Common myeloid progenitor, CD34-positive (primary cell): ENCODE results near the gene GAB1.

Experiments
- CTCF ChIA-PET: fragments of 350-600 bp; sonication (Branson Sonifier 250); formaldehyde crosslinking; loops from one replicate; lab custom pipeline; 2021; ENCODE audit warnings: antibody characterized with exemption; lab: Charles Lee
- POLR2A ChIA-PET: fragments of 350-600 bp; sonication (Branson Sonifier 250); formaldehyde crosslinking; loops from one replicate; lab custom pipeline; 2021; ENCODE audit warnings: antibody characterized with exemption; lab: Charles Lee
- DNase-seq, 3 donors: peaks; one replicate each; pipeline versions ENCODE4 v3.0.0 to v3.0.0-alpha.2; 2013
- H3K27ac ChIP-seq, 2 experiments: 1 replicate in 1 of 2; 2 replicates in 1 of 2; pipeline ENCODE4 v1.7.0; 2013; ENCODE audit warnings: inconsistent platforms in 2 of 2, low read length in 2 of 2, mild to moderate bottlenecking in 2 of 2, low read depth in 1 of 2, moderate library complexity in 1 of 2; ENCODE audit not compliant: severe bottlenecking in 2 of 2, insufficient read depth in 1 of 2, poor library complexity in 1 of 2
- H3K27me3 ChIP-seq, 5 experiments: replicated peaks in 2 of 5; 1 replicate in 3 of 5; 2 replicates in 2 of 5; pipeline versions ENCODE4 v1.6.1 to v1.7.0; 2013; ENCODE audit warnings: low read length in 4 of 5, mild to moderate bottlenecking in 2 of 5, moderate library complexity in 2 of 5, inconsistent platforms in 1 of 5; ENCODE audit not compliant: insufficient read depth in 5 of 5, control insufficient read depth in 4 of 5
- H3K36me3 ChIP-seq, 4 experiments: 1 replicate in 2 of 4; 2 replicates in 2 of 4; pipeline versions ENCODE4 v1.6.1 to v1.7.0; 2013; ENCODE audit warnings: low read length in 3 of 4, control low read depth in 1 of 4, mild to moderate bottlenecking in 1 of 4; ENCODE audit not compliant: control insufficient read depth in 4 of 4, insufficient read depth in 4 of 4
- H3K4me1 ChIP-seq, 4 experiments: 1 replicate in 3 of 4; 2 replicates in 1 of 4; pipeline versions ENCODE4 v1.6.1 to v1.7.1; 2013; ENCODE audit warnings: low read length in 3 of 4, mild to moderate bottlenecking in 3 of 4, control low read depth in 1 of 4, inconsistent platforms in 1 of 4, moderate library complexity in 1 of 4; ENCODE audit not compliant: control insufficient read depth in 4 of 4, insufficient read depth in 4 of 4; ENCODE audit errors: control extremely low read depth in 1 of 4
- H3K4me3 ChIP-seq, 7 experiments: 1 replicate in 4 of 7; 2 replicates in 3 of 7; pipeline versions ENCODE4 v1.5.1 to v1.7.0; 2013; ENCODE audit warnings: mild to moderate bottlenecking in 7 of 7, low read length in 6 of 7, moderate library complexity in 6 of 7, inconsistent platforms in 2 of 7, low read depth in 2 of 7, control low read depth in 1 of 7; ENCODE audit not compliant: insufficient read depth in 4 of 7, control insufficient read depth in 1 of 7; ENCODE audit errors: extremely low read depth in 1 of 7
- H3K9me3 ChIP-seq, 5 experiments: 1 replicate in 4 of 5; 2 replicates in 1 of 5; pipeline versions ENCODE4 v1.6.1 to v1.7.1; 2013; ENCODE audit warnings: low read length in 4 of 5, mild to moderate bottlenecking in 2 of 5, inconsistent platforms in 1 of 5, low read depth in 1 of 5, moderate library complexity in 1 of 5; ENCODE audit not compliant: control insufficient read depth in 4 of 5, insufficient read depth in 2 of 5; ENCODE audit errors: control extremely low read depth in 1 of 5
- WGBS: methylation state at CpG from one replicate; pipeline ENCODE4 v1.1.5; 2013; ENCODE audit not compliant: insufficient coverage; 5-methylcytosine and 5-hydroxymethylcytosine counted together

Gene GAB1

GRCh38 chr4:143374255-143374654, 37.6 kb downstream of the GAB1 start:
- Histone ChIP-seq H3K36me3 (no peaks in the 10 kb centered on the region), H3K27me3 (no peaks in the 10 kb centered on the region), H3K9me3 (no peaks in the 10 kb centered on the region), H3K27ac (no peak overlapping the region), H3K4me1 (peaks cover 4 to 38% (median 19%) of the 10 kb centered on the region in 4 experiments), H3K4me3 (no peak overlapping the region)
- 100% methylated on average over 2 of the region's 3 CpGs for WGBS
- DNase-seq, result no peak
- CTCF ChIA-PET, result interaction anchor here (2.9 to 3.5 kb wide), 3 partner anchors 11 to 36 kb away, joined by 16 to 27 read pairs (median 22); partner anchors contain the start of gene GAB1
- POLR2A ChIA-PET, result no interaction called here

- Histone ChIP-seq H3K27me3 (no peaks in the 10 kb centered on the region), H3K27ac (no peak overlapping the region), H3K4me3 (no peak overlapping the region), H3K36me3 (no peaks in the 10 kb centered on the region), H3K4me1 (peaks cover 4 to 33% (median 15%) of the 10 kb centered on the region in 4 experiments), H3K9me3 (no peaks in the 10 kb centered on the region)
- POLR2A ChIA-PET, result no interaction called here
- DNase-seq, result no peak
- CTCF ChIA-PET, result interaction anchor here (0.8 to 3.5 kb wide), 13 partner anchors 8 to 117 kb away, joined by 3 to 27 read pairs (median 5); partner anchors contain the start of gene GAB1
- WGBS, result 97% methylated on average over 6 of the region's 6 CpGs
Observed at GRCh38 chr4:143374771-143375170, 38.1 kb downstream of the GAB1 start.

GRCh38 chr4:143375326-143376073, 38.8 kb downstream of the GAB1 start:
- 70% methylated on average over 5 of the region's 6 CpGs for WGBS
- Histone ChIP-seq H3K27ac (no peak overlapping the region), H3K9me3 (no peaks in the 10 kb centered on the region), H3K4me1 (peaks cover 4 to 27% (median 14%) of the 10 kb centered on the region in 4 experiments), H3K27me3 (no peaks in the 10 kb centered on the region), H3K36me3 (no peaks in the 10 kb centered on the region), H3K4me3 (no peak overlapping the region)
- ChIA-PET CTCF (interaction anchor here (0.6 to 3.5 kb wide), 26 partner anchors 9 to 173 kb away, joined by 3 to 27 read pairs (median 4); partner anchors contain the start of gene GAB1), POLR2A (interaction anchor here (0.5 kb wide), 1 partner anchor 34 kb away, joined by 3 read pairs; no protein-coding TSS in a partner anchor)
- peak; percentile 57 to 74 (median 74) for DNase-seq

GRCh38 chr4:143377611-143378099, 41.0 kb downstream of the GAB1 start:
- Histone ChIP-seq H3K4me3 (no peak overlapping the region), H3K27ac (no peak overlapping the region), H3K36me3 (no peaks in the 10 kb centered on the region), H3K27me3 (no peaks in the 10 kb centered on the region), H3K9me3 (no peaks in the 10 kb centered on the region), H3K4me1 (peaks cover 13 to 41% (median 24%) of the 10 kb centered on the region in 4 experiments)
- ChIA-PET CTCF (interaction anchor here (0.6 to 1.4 kb wide), 4 partner anchors 21 to 174 kb away, joined by 3 read pairs; no protein-coding TSS in a partner anchor), POLR2A (no interaction called here)
- peak in 2 of 3 donors; percentile 48 to 56 for DNase-seq
- WGBS, result no CpG with 5 or more reads among the region's 7 CpGs

GRCh38 chr4:143380629-143381028, 44.0 kb downstream of the GAB1 start:
- H3K4me3 ChIP-seq, result no peak overlapping the region
- no peaks in the 10 kb centered on the region for H3K27me3 ChIP-seq
- ChIA-PET POLR2A (no interaction called here), CTCF (interaction anchor here (6.3 kb wide), 1 partner anchor 16 kb away, joined by 53 read pairs; no protein-coding TSS in a partner anchor)
- WGBS, result 93% methylated on average over 2 of the region's 3 CpGs
- no peak for DNase-seq
- peaks cover 0 to 4% (median 0%) of the 10 kb centered on the region in 4 experiments for H3K36me3 ChIP-seq
- peaks cover 13 to 49% (median 28%) of the 10 kb centered on the region in 4 experiments for H3K4me1 ChIP-seq
- no peaks in the 10 kb centered on the region for H3K9me3 ChIP-seq
- H3K27ac ChIP-seq, result peak overlapping the region in 1 of 2 experiments; percentile 4

- H3K36me3 ChIP-seq, result peaks cover 0 to 4% (median 0%) of the 10 kb centered on the region in 4 experiments
- no peaks in the 10 kb centered on the region for H3K9me3 ChIP-seq
- no peaks in the 10 kb centered on the region for H3K27me3 ChIP-seq
- peak overlapping the region; percentile 35 to 59 for H3K27ac ChIP-seq
- WGBS, result 49% methylated on average over 5 of the region's 8 CpGs
- ChIA-PET CTCF (interaction anchor here (1.0 to 6.3 kb wide), 3 partner anchors 10 to 37 kb away, joined by 3 to 53 read pairs (median 4); no protein-coding TSS in a partner anchor), POLR2A (no interaction called here)
- peak overlapping the region in 2 of 7 experiments; percentile 0 to 62 for H3K4me3 ChIP-seq
- H3K4me1 ChIP-seq, result peaks cover 13 to 44% (median 28%) of the 10 kb centered on the region in 4 experiments
- peak in 2 of 3 donors; percentile 46 to 62 for DNase-seq
Observed at GRCh38 chr4:143381189-143382118, 44.8 kb downstream of the GAB1 start.
